Mesenchymal stem cell (in vitro differentiated cells and primary cell): Measurements from ENCODE around the gene ARMCX6.

Experiments
- DNase-seq: peaks from one replicate; pipeline ENCODE4 v3.0.0-alpha.2; 2013
- H2AFZ ChIP-seq: one replicate; pipeline ENCODE4 v1.6.1; 2013; ENCODE audit warnings: low read depth, mild to moderate bottlenecking, control low read depth, inconsistent platforms, low read length, moderate library complexity
- H2AK5ac ChIP-seq: 2 replicates; pipeline ENCODE4 v1.6.1; 2013; ENCODE audit warnings: low read length, moderate library complexity, mild to moderate bottlenecking, inconsistent platforms; ENCODE audit not compliant: severe bottlenecking
- H2BK120ac ChIP-seq: one replicate; pipeline ENCODE4 v1.6.1; 2013; ENCODE audit warnings: low read depth, mild to moderate bottlenecking, inconsistent platforms, low read length, moderate library complexity
- H2BK12ac ChIP-seq, 2 experiments: one replicate each; pipeline ENCODE4 v1.6.1; 2013; ENCODE audit warnings: inconsistent platforms in 2 of 2, low read length in 2 of 2, mild to moderate bottlenecking in 2 of 2, moderate library complexity in 2 of 2, control low read depth in 1 of 2
- H2BK15ac ChIP-seq: one replicate; pipeline ENCODE4 v1.6.1; 2013; ENCODE audit warnings: mild to moderate bottlenecking, low read depth, inconsistent platforms; ENCODE audit not compliant: poor library complexity, severe bottlenecking
- H2BK5ac ChIP-seq: 2 replicates; pipeline ENCODE4 v1.6.1; 2013; ENCODE audit warnings: low read depth, mild to moderate bottlenecking, low read length, control low read depth, inconsistent platforms; ENCODE audit not compliant: poor library complexity, severe bottlenecking
- H3K14ac ChIP-seq, 2 experiments: one replicate each; pipeline ENCODE4 v1.6.1; 2013; ENCODE audit warnings: inconsistent platforms in 2 of 2, low read length in 2 of 2, control low read depth in 1 of 2, mild to moderate bottlenecking in 1 of 2, moderate library complexity in 1 of 2
- H3K18ac ChIP-seq, 2 experiments: one replicate each; pipeline ENCODE4 v1.6.1; 2013; ENCODE audit warnings: inconsistent platforms in 2 of 2, low read length in 2 of 2, control low read depth in 1 of 2, low read depth in 1 of 2, mild to moderate bottlenecking in 1 of 2
- H3K23ac ChIP-seq, 2 experiments: one replicate each; pipeline ENCODE4 v1.6.1; 2013; ENCODE audit warnings: inconsistent platforms in 2 of 2, low read length in 2 of 2, mild to moderate bottlenecking in 2 of 2, moderate library complexity in 2 of 2, control low read depth in 1 of 2
- H3K27ac ChIP-seq: 2 replicates; pipeline ENCODE4 v1.5.1; 2013; ENCODE audit warnings: mild to moderate bottlenecking, moderate library complexity, low read length, control low read depth, inconsistent platforms; ENCODE audit not compliant: poor library complexity, severe bottlenecking
- H3K27me3 ChIP-seq, 2 experiments: 2 replicates each; pipeline versions ENCODE4 v1.6.1 to v1.7.0; 2013; ENCODE audit warnings: low read length in 2 of 2, mild to moderate bottlenecking in 2 of 2, moderate library complexity in 2 of 2, control low read depth in 1 of 2, inconsistent platforms in 1 of 2; ENCODE audit not compliant: control insufficient read depth in 1 of 2, insufficient read depth in 1 of 2
- H3K36me3 ChIP-seq, 2 experiments: 2 replicates each; pipeline versions ENCODE4 v1.6.1 to v1.7.0; 2013; ENCODE audit warnings: low read length in 2 of 2, control low read depth in 1 of 2, inconsistent platforms in 1 of 2, low read depth in 1 of 2, mild to moderate bottlenecking in 1 of 2; ENCODE audit not compliant: insufficient read depth in 2 of 2, control insufficient read depth in 1 of 2
- H3K4ac ChIP-seq, 2 experiments: one replicate each; pipeline ENCODE4 v1.6.1; 2013; ENCODE audit warnings: inconsistent platforms in 2 of 2, low read length in 2 of 2, mild to moderate bottlenecking in 2 of 2, moderate library complexity in 2 of 2, control low read depth in 1 of 2, low read depth in 1 of 2
- H3K4me1 ChIP-seq: 2 replicates; pipeline ENCODE4 v1.6.1; 2013; ENCODE audit warnings: low read depth, low read length, control low read depth; ENCODE audit not compliant: control insufficient read depth, insufficient read depth
- H3K4me2 ChIP-seq: 2 replicates; pipeline ENCODE4 v1.6.1; 2013; ENCODE audit warnings: low read length, mild to moderate bottlenecking, inconsistent platforms; ENCODE audit not compliant: poor library complexity, severe bottlenecking
- H3K4me3 ChIP-seq, 2 experiments: 2 replicates each; pipeline versions ENCODE4 v1.5.1 to v1.7.0; 2013; ENCODE audit warnings: low read length in 2 of 2, mild to moderate bottlenecking in 2 of 2, control low read depth in 1 of 2, low read depth in 1 of 2; ENCODE audit not compliant: insufficient read depth in 1 of 2
- H3K79me1 ChIP-seq: replicated peaks from 2 replicates; pipeline ENCODE4 v1.6.1; 2013; ENCODE audit warnings: mild to moderate bottlenecking, control low read depth, low read length, inconsistent platforms; ENCODE audit not compliant: poor library complexity, severe bottlenecking
- H3K9ac ChIP-seq: 2 replicates; pipeline ENCODE4 v1.7.0; 2013; ENCODE audit warnings: mild to moderate bottlenecking, low read length, moderate library complexity
- H3K9me3 ChIP-seq: 2 replicates; pipeline ENCODE4 v1.7.0; 2013; ENCODE audit warnings: mild to moderate bottlenecking, low read length; ENCODE audit not compliant: control insufficient read depth
- H4K8ac ChIP-seq: one replicate; pipeline ENCODE4 v1.6.1; 2013; ENCODE audit warnings: inconsistent platforms, mild to moderate bottlenecking, low read length, moderate library complexity
- H4K91ac ChIP-seq: one replicate; pipeline ENCODE4 v1.6.1; 2013; ENCODE audit warnings: mild to moderate bottlenecking, low read length, inconsistent platforms
- WGBS: methylation state at CpG from one replicate; pipeline ENCODE4 v1.1.7; 2013; ENCODE audit warnings: mixed read lengths; 5-methylcytosine and 5-hydroxymethylcytosine counted together

ARMCX6 gene

GRCh38 chrX:101642093-101642492, 24.3 kb upstream of the ARMCX6 start:
- Histone ChIP-seq H4K91ac (no peak overlapping the region), H3K4ac (no peak overlapping the region), H3K9ac (no peak overlapping the region), H2AFZ (no peak overlapping the region), H3K79me1 (no peaks in the 10 kb centered on the region), H3K4me1 (no peaks in the 10 kb centered on the region), H3K9me3 (no peaks in the 10 kb centered on the region), H3K4me2 (no peak overlapping the region), H3K23ac (no peak overlapping the region), H2BK120ac (no peak overlapping the region), H3K18ac (no peak overlapping the region), H3K4me3 (no peak overlapping the region), H4K8ac (no peak overlapping the region), H2BK15ac (no peak overlapping the region), H3K27ac (no peak overlapping the region), H2BK12ac (no peak overlapping the region), H2AK5ac (no peak overlapping the region), H3K14ac (no peak overlapping the region), H3K27me3 (no peaks in the 10 kb centered on the region), H3K36me3 (no peaks in the 10 kb centered on the region), H2BK5ac (no peak overlapping the region)
- DNase-seq: no peak
- no CpG with 5 or more reads among the region's 1 CpG for WGBS

- H4K91ac ChIP-seq: no peak overlapping the region
- no peak overlapping the region for H3K27ac ChIP-seq
- H2BK5ac ChIP-seq: no peak overlapping the region
- H2AFZ ChIP-seq: no peak overlapping the region
- no peak for DNase-seq
- H3K4me3 ChIP-seq: no peak overlapping the region
- no peak overlapping the region for H3K14ac ChIP-seq
- H3K27me3 ChIP-seq: peaks cover 0 to 5% of the 10 kb centered on the region in 2 experiments
- no peak overlapping the region for H2BK15ac ChIP-seq
- H3K18ac ChIP-seq: no peak overlapping the region
- no peaks in the 10 kb centered on the region for H3K79me1 ChIP-seq
- H3K36me3 ChIP-seq: peaks cover 0 to 3% of the 10 kb centered on the region in 2 experiments
- H3K4me2 ChIP-seq: no peak overlapping the region
- H3K4me1 ChIP-seq: no peaks in the 10 kb centered on the region
- H4K8ac ChIP-seq: no peak overlapping the region
- no peak overlapping the region for H3K23ac ChIP-seq
- no peak overlapping the region for H2AK5ac ChIP-seq
- no peaks in the 10 kb centered on the region for H3K9me3 ChIP-seq
- no peak overlapping the region for H3K9ac ChIP-seq
- H3K4ac ChIP-seq: no peak overlapping the region
- no peak overlapping the region for H2BK12ac ChIP-seq
- no peak overlapping the region for H2BK120ac ChIP-seq
These were observed 21.8 kb upstream of the ARMCX6 start for GRCh38 chrX:101639583-101639982.

- Histone ChIP-seq H4K8ac (no peak overlapping the region), H2BK12ac (no peak overlapping the region), H3K27me3 (no peaks in the 10 kb centered on the region), H3K4me1 (peaks cover 6% of the 10 kb centered on the region), H2BK5ac (no peak overlapping the region), H2BK15ac (no peak overlapping the region), H3K18ac (no peak overlapping the region), H2AFZ (no peak overlapping the region), H3K23ac (no peak overlapping the region), H3K9ac (no peak overlapping the region), H3K36me3 (peaks cover 2 to 6% of the 10 kb centered on the region in 2 experiments), H3K4me2 (no peak overlapping the region), H3K9me3 (no peaks in the 10 kb centered on the region), H2BK120ac (no peak overlapping the region), H3K4ac (no peak overlapping the region), H3K14ac (no peak overlapping the region), H3K4me3 (no peak overlapping the region), H3K27ac (no peak overlapping the region), H3K79me1 (peaks cover 3% of the 10 kb centered on the region), H2AK5ac (no peak overlapping the region), H4K91ac (no peak overlapping the region)
- peak; percentile 45 for DNase-seq
These were observed 1.6 kb upstream of the ARMCX6 start for GRCh38 chrX:101619364-101619763.

- Histone ChIP-seq H3K4me1 (no peaks in the 10 kb centered on the region), H3K14ac (no peak overlapping the region), H2BK120ac (no peak overlapping the region), H2AK5ac (no peak overlapping the region), H3K4ac (no peak overlapping the region), H3K27ac (no peak overlapping the region), H2BK5ac (no peak overlapping the region), H3K4me3 (no peak overlapping the region), H3K9ac (no peak overlapping the region), H2BK15ac (no peak overlapping the region), H3K18ac (no peak overlapping the region), H3K9me3 (no peaks in the 10 kb centered on the region), H3K4me2 (no peak overlapping the region), H2BK12ac (no peak overlapping the region), H3K79me1 (no peaks in the 10 kb centered on the region), H4K91ac (no peak overlapping the region), H2AFZ (no peak overlapping the region), H3K36me3 (no peaks in the 10 kb centered on the region), H3K23ac (no peak overlapping the region), H4K8ac (no peak overlapping the region), H3K27me3 (peaks cover 0 to 4% of the 10 kb centered on the region in 2 experiments)
- no peak for DNase-seq
- WGBS: 33% methylated on average over 1 of the region's 1 CpG
These were observed 12.1 kb downstream of the ARMCX6 start for GRCh38 chrX:101605728-101606127.
